Measurements from ENCODE around the gene ARHGAP28. TPM values are rescaled to one million over a fixed set of nuclear protein-coding genes. Genes with fewer than 3 reads are reported as not detected.

Gene ARHGAP28
- total and polyA plus RNA-seq, 2 of the 13 experiments (the other 11 are each of a cell fraction or from before 2014, with no cell fraction given) = not detected

DNA sequence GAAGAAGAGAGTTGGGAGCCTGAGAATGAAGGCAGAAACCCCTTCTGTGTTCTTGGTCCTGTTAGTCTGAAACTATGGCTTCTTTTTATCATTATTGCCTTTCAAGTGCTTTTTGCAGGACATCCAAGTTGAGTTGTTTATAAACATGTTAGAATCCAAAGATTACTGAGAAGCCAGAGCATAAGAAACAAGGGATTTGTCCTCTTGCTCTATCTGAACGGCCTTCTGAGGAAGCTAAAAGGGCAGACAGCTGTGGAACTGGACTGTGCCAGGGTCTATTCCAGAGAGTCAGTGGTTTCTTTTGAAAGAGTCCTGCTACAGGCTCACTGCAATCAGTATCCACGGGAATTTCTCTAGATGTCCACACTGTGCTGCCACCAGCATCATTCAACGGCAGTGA, 86.6 kb downstream of the ARHGAP28 start (continued):
- TF ChIP-seq, protein P1, sequence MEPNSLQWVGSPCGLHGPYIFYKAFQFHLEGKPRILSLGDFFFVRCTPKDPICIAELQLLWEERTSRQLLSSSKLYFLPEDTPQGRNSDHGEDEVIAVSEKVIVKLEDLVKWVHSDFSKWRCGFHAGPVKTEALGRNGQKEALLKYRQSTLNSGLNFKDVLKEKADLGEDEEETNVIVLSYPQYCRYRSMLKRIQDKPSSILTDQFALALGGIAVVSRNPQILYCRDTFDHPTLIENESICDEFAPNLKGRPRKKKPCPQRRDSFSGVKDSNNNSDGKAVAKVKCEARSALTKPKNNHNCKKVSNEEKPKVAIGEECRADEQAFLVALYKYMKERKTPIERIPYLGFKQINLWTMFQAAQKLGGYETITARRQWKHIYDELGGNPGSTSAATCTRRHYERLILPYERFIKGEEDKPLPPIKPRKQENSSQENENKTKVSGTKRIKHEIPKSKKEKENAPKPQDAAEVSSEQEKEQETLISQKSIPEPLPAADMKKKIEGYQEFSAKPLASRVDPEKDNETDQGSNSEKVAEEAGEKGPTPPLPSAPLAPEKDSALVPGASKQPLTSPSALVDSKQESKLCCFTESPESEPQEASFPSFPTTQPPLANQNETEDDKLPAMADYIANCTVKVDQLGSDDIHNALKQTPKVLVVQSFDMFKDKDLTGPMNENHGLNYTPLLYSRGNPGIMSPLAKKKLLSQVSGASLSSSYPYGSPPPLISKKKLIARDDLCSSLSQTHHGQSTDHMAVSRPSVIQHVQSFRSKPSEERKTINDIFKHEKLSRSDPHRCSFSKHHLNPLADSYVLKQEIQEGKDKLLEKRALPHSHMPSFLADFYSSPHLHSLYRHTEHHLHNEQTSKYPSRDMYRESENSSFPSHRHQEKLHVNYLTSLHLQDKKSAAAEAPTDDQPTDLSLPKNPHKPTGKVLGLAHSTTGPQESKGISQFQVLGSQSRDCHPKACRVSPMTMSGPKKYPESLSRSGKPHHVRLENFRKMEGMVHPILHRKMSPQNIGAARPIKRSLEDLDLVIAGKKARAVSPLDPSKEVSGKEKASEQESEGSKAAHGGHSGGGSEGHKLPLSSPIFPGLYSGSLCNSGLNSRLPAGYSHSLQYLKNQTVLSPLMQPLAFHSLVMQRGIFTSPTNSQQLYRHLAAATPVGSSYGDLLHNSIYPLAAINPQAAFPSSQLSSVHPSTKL (CRISPR knock-in tag; IDR thresholded peaks at IDR 0.05) = no peak
- TF ChIP-seq, protein P2, sequence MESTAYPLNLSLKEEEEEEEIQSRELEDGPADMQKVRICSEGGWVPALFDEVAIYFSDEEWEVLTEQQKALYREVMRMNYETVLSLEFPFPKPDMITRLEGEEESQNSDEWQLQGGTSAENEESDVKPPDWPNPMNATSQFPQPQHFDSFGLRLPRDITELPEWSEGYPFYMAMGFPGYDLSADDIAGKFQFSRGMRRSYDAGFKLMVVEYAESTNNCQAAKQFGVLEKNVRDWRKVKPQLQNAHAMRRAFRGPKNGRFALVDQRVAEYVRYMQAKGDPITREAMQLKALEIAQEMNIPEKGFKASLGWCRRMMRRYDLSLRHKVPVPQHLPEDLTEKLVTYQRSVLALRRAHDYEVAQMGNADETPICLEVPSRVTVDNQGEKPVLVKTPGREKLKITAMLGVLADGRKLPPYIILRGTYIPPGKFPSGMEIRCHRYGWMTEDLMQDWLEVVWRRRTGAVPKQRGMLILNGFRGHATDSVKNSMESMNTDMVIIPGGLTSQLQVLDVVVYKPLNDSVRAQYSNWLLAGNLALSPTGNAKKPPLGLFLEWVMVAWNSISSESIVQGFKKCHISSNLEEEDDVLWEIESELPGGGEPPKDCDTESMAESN (CRISPR knock-in tag; conservative IDR thresholded peaks at IDR 0.05) = no peak
- TF ChIP-seq GABPA (IDR thresholded peaks at IDR 0.05; ENCODE audit: low read depth, low read length) (no peak), GABPA (CRISPR knock-in tag; IDR thresholded peaks at IDR 0.05; ENCODE audit: low read depth) (no peak)

DNA sequence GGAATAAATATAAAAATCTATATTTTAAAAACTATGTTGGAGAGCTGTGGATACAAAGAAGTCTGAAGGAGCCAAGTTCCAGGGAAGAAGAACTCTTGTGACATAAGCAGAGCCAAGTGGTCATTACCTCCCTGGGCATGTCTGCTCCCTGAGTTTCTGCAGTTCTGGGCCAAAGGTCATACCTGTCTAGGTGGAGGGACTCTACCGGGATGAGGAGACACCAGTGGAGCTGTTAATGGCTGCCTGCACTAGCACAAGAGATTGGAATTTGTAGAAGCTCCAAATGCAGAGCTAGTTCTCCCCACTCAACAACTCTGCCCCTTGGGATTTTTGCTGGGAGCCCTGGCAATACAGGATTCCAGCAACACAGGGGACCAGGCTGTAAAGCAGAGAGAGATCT, 89.8 kb downstream of the ARHGAP28 start:
- intact Hi-C loops (cut with micrococcal nuclease; ENCODE audit: unreplicated experiment) = no loop called here
- in situ Hi-C loops (cut with HindIII; ENCODE audit: extremely low pct_ligation_motif_present, low pct_unique_long_range_greater_than_20kb) = no loop called here
- H3K27ac ChIP-seq (ENCODE audit: extremely low read length, insufficient read depth, low read length) = no peak overlapping the region
- H3K9ac ChIP-seq (ENCODE audit: insufficient read depth, low read depth, low read length) = no peak overlapping the region
- BruUV-seq (replicated peaks) = no TSS peak
- POLR2A ChIA-PET = no interaction called here
- FAIRE-seq = no peak
- no peaks in the 10 kb centered on the region for H3K4me1 ChIP-seq (ENCODE audit: insufficient read depth, low read length)
- WGBS (ENCODE audit: low lambda C conversion rate) = 0% methylated on average over 1 of the region's 1 CpG
- no peak overlapping the region for H3K4me3 ChIP-seq (replicated peaks in 1 of 3; ENCODE audit: insufficient read depth in 1 of 3, low read depth in 2 of 3, low read length in 3 of 3)
- no peak overlapping the region for H2AFZ ChIP-seq (ENCODE audit: low read length)
- H3K79me2 ChIP-seq (ENCODE audit: insufficient read depth, low read length) = no peaks in the 10 kb centered on the region
- CTCF ChIA-PET (ENCODE audit: low intra/inter-chr PET ratio, low total read pairs) = no interaction called here
- ATAC-seq = no peak
- H3K9me3 ChIP-seq (ENCODE audit: low read length) = no peaks in the 10 kb centered on the region
- no peaks in the 10 kb centered on the region for H4K20me1 ChIP-seq (ENCODE audit: insufficient read depth, low read length)
- no peak for DNase-seq (ENCODE audit: low spot score)
- H3K27me3 ChIP-seq (ENCODE audit: control insufficient read depth in 1 of 2, insufficient read depth in 2 of 2, low read length in 2 of 2) = no peaks in the 10 kb centered on the region
- H3K36me3 ChIP-seq (replicated peaks in 1 of 2; ENCODE audit: control insufficient read depth in 1 of 2, insufficient read depth in 2 of 2, low read length in 2 of 2) = no peaks in the 10 kb centered on the region
- no peak overlapping the region for H3K4me2 ChIP-seq (ENCODE audit: low read depth, low read length)
- TF ChIP-seq ARHGAP35 (CRISPR knock-in tag; IDR thresholded peaks at IDR 0.05; ENCODE audit: borderline replicate concordance) (no peak), ZNF124 (CRISPR knock-in tag; IDR thresholded peaks at IDR 0.05) (no peak), ZNF326 (CRISPR knock-in tag; IDR thresholded peaks at IDR 0.05; ENCODE audit: borderline replicate concordance) (no peak), KLF12 (CRISPR knock-in tag; IDR thresholded peaks at IDR 0.05; ENCODE audit: borderline replicate concordance) (no peak), FOSL2 (CRISPR knock-in tag; IDR thresholded peaks at IDR 0.05) (no peak), SIN3A (IDR thresholded peaks at IDR 0.05; ENCODE audit: borderline replicate concordance, low read depth, low read length) (no peak), ZNF431 (CRISPR knock-in tag; IDR thresholded peaks at IDR 0.05; ENCODE audit: borderline replicate concordance, low read depth) (no peak), ZNF235 (CRISPR knock-in tag; IDR thresholded peaks at IDR 0.05; ENCODE audit: borderline replicate concordance) (no peak), ZNF329 (CRISPR knock-in tag; IDR thresholded peaks at IDR 0.05; ENCODE audit: low read depth) (no peak), FOXA1 (IDR thresholded peaks at IDR 0.05) (no peak), FOXA1 (CRISPR knock-in tag; IDR thresholded peaks at IDR 0.05) (no peak)
- TF ChIP-seq, protein P3, sequence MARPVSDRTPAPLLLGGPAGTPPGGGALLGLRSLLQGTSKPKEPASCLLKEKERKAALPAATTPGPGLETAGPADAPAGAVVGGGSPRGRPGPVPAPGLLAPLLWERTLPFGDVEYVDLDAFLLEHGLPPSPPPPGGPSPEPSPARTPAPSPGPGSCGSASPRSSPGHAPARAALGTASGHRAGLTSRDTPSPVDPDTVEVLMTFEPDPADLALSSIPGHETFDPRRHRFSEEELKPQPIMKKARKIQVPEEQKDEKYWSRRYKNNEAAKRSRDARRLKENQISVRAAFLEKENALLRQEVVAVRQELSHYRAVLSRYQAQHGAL (CRISPR knock-in tag; IDR thresholded peaks at IDR 0.05; ENCODE audit: not compliant biosample characterization) = no peak
- TF ChIP-seq, protein P2 (CRISPR knock-in tag; conservative IDR thresholded peaks at IDR 0.05) = no peak

Data from HepG2 (cell line).